HG02943 (cell line): ENCODE results near the gene STIM2.
"Not testable (repeated sequence)": the region's sequence is repeated elsewhere in the genome, so short reads cannot be mapped to it uniquely, and the experiment has no call there.

ENCODE experiments used
- ATAC-seq: cut with Tn5 transposase; IDR thresholded peaks from one replicate; pipeline ENCODE4 v1.9.1; 2021; ENCODE audit warnings: mild to moderate bottlenecking, low read depth, moderate library complexity; ENCODE audit not compliant: unreplicated experiment

STIM2 gene

GRCh38 chr4:27020203-27020602, 159.6 kb downstream of the STIM2 start:
- ATAC-seq: peak; percentile 67

GRCh38 chr4:27020603-27021002, 160.0 kb downstream of the STIM2 start:
- ATAC-seq: no peak

GRCh38 chr4:27022963-27023362, 162.3 kb downstream of the STIM2 start:
- no peak for ATAC-seq

- no peak for ATAC-seq
Measured at GRCh38 chr4:27023366-27023765, 162.7 kb downstream of the STIM2 start.

GRCh38 chr4:27024805-27025204, 164.2 kb downstream of the STIM2 start:
- ATAC-seq: no peak

- ATAC-seq: no peak
Measured at GRCh38 chr4:27027428-27027827, 166.8 kb downstream of the STIM2 start.

- ATAC-seq: not testable (repeated sequence)
Measured at GRCh38 chr4:27035127-27035526, 174.5 kb downstream of the STIM2 start.

GRCh38 chr4:27040356-27040755, 179.7 kb downstream of the STIM2 start:
- no peak for ATAC-seq

GRCh38 chr4:27042411-27042810, 181.8 kb downstream of the STIM2 start:
- no peak for ATAC-seq

- ATAC-seq: no peak
Measured at GRCh38 chr4:27043200-27043599, 182.6 kb downstream of the STIM2 start.

GRCh38 chr4:27046851-27047250, 186.2 kb downstream of the STIM2 start:
- ATAC-seq: no peak

- no peak for ATAC-seq
Measured at GRCh38 chr4:27048429-27049238, 188.0 kb downstream of the STIM2 start.

- ATAC-seq: no peak
Measured at GRCh38 chr4:27049239-27049829, 188.7 kb downstream of the STIM2 start.

- no peak for ATAC-seq
Measured at GRCh38 chr4:27050731-27051130, 190.1 kb downstream of the STIM2 start.

- ATAC-seq: no peak
Measured at GRCh38 chr4:27055221-27055760, 194.7 kb downstream of the STIM2 start.

- ATAC-seq: no peak
Measured at GRCh38 chr4:27056281-27056680, 195.6 kb downstream of the STIM2 start.

- no peak for ATAC-seq
Measured at GRCh38 chr4:27057053-27057452, 196.4 kb downstream of the STIM2 start.

- no peak for ATAC-seq
Measured at GRCh38 chr4:27057662-27058061, 197.0 kb downstream of the STIM2 start.

GRCh38 chr4:27058819-27059406, 198.3 kb downstream of the STIM2 start:
- no peak for ATAC-seq

- no peak for ATAC-seq
Measured at GRCh38 chr4:27059446-27059845, 198.8 kb downstream of the STIM2 start.

- no peak for ATAC-seq
Measured at GRCh38 chr4:27062256-27062655, 201.6 kb downstream of the STIM2 start.
